IMR-90 (cell line): ENCODE measurements around the gene TTC39B.

Experiments used
- BHLHE40 ChIP-seq: fragments of 150-350 bp; IDR thresholded peaks from 2 replicates; pipeline ENCODE4 v1.6.1; 2016; ENCODE audit warnings: mild to moderate bottlenecking, low read depth, low read length
- CHD1 ChIP-seq: IDR thresholded peaks from 2 replicates; pipeline ENCODE4 v1.6.1; 2012; ENCODE audit warnings: low read depth, low read length, improper control_type of control experiment
- CTCF ChIP-seq: conservative IDR thresholded peaks from 2 replicates; pipeline ENCODE4 v1.5.1; 2012; ENCODE audit warnings: mild to moderate bottlenecking, low read depth, low read length, improper control_type of control experiment
- ELK1 ChIP-seq: fragments of 150-350 bp; IDR thresholded peaks from 2 replicates; pipeline ENCODE4 v1.6.1; 2016; ENCODE audit warnings: low read depth, mild to moderate bottlenecking, low read length, moderate library complexity, borderline replicate concordance
- FOS ChIP-seq: fragments of 150-350 bp; IDR thresholded peaks from 2 replicates; pipeline ENCODE4 v1.6.1; 2016; ENCODE audit warnings: low read depth, low read length
- MAZ ChIP-seq: IDR thresholded peaks from 2 replicates; pipeline ENCODE4 v1.6.1; 2012; ENCODE audit warnings: low read depth, mild to moderate bottlenecking, low read length, improper control_type of control experiment, moderate library complexity, borderline replicate concordance
- MXI1 ChIP-seq: IDR thresholded peaks from 2 replicates; pipeline ENCODE4 v1.6.1; 2012; ENCODE audit warnings: low read depth, mild to moderate bottlenecking, low read length, moderate library complexity, borderline replicate concordance
- POLR2A ChIP-seq: IDR thresholded peaks from 2 replicates; pipeline ENCODE4 v1.6.1; 2012; ENCODE audit warnings: mild to moderate bottlenecking, low read depth, low read length
- RAD21 ChIP-seq: IDR thresholded peaks from 2 replicates; pipeline ENCODE4 v1.6.1; 2012; ENCODE audit warnings: low read length, improper control_type of control experiment
- RFX5 ChIP-seq: IDR thresholded peaks from 2 replicates; pipeline ENCODE4 v1.8.0; 2012; ENCODE audit warnings: low read depth, mild to moderate bottlenecking, low read length, moderate library complexity
- SMC3 ChIP-seq: fragments of 150-350 bp; IDR thresholded peaks from 2 replicates; pipeline ENCODE4 v1.6.1; 2016; ENCODE audit warnings: low read depth, mild to moderate bottlenecking, antibody characterized with exemption, low read length, moderate library complexity
- USF2 ChIP-seq: fragments of 150-350 bp; IDR thresholded peaks from 2 replicates; pipeline ENCODE4 v1.6.1; 2017; ENCODE audit warnings: mild to moderate bottlenecking, antibody characterized with exemption, low read length, low read depth

- TF ChIP-seq POLR2A (no peak), CTCF (peak; percentile 51), USF2 (no peak), RAD21 (peak; percentile 50), FOS (no peak), BHLHE40 (no peak), RFX5 (no peak), SMC3 (peak; percentile 66), CHD1 (no peak), MAZ (no peak), ELK1 (no peak), MXI1 (no peak)
Measured at GRCh38 chr9:15277400-15278090, 29.5 kb downstream of the TTC39B start.
